WTC11 (cell line): ENCODE measurements around the gene GPR61. TPM values are rescaled to one million over a fixed set of nuclear protein-coding genes. Genes with fewer than 3 reads are reported as not detected.

Experiments used
- total RNA-seq: library from RNA; stranded (reverse); gene quantifications from 3 replicates; pipeline ENCODE4 v1.2.3, GENCODE V29; 2021

GPR61 gene
- total RNA-seq, 1 experiment from 2014 or later, result 0.42 TPM

Other genes starting within 250 kb of the GPR61 start
- 0.23 to 1.2 TPM (median 0.94 TPM) in 3 replicates for gene MYBPHL, start 232.9 kb upstream of the GPR61 start, total RNA-seq
- 50.2 to 60.8 TPM (median 55.9 TPM) in 3 replicates for gene SORT1, start 142.0 kb upstream of the GPR61 start, total RNA-seq
- 115 to 150 TPM (median 119 TPM) in 3 replicates for gene PSMA5, start 113.4 kb upstream of the GPR61 start, total RNA-seq
- gene SYPL2, start 73.3 kb upstream of the GPR61 start, total RNA-seq, result 3.0 to 3.7 TPM (median 3.5 TPM) in 3 replicates
- gene ATXN7L2, start 56.0 kb upstream of the GPR61 start, total RNA-seq, result 8.9 to 11.1 TPM (median 10.9 TPM) in 3 replicates
- gene CYB561D1, start 45.8 kb upstream of the GPR61 start, total RNA-seq, result 5.1 to 6.7 TPM (median 6.5 TPM) in 3 replicates
- 2.4 to 3.0 TPM (median 3.0 TPM) in 3 replicates for gene AMIGO1, start 30.1 kb upstream of the GPR61 start, total RNA-seq
- 7.1 to 7.2 TPM (median 7.1 TPM) in 3 replicates for gene GNAI3, start 8.7 kb downstream of the GPR61 start, total RNA-seq
- gene GNAT2, start 79.7 kb downstream of the GPR61 start, total RNA-seq, result 0.14 TPM in 1 of 3 replicates, not detected in the others
- gene AMPD2, start 80.0 kb downstream of the GPR61 start, total RNA-seq, result 51.8 to 79.8 TPM (median 60.0 TPM) in 3 replicates
- 16.4 to 18.1 TPM (median 16.7 TPM) in 3 replicates for gene GSTM4, start 116.2 kb downstream of the GPR61 start, total RNA-seq
- gene GSTM2, start 128.2 kb downstream of the GPR61 start, total RNA-seq, result 12.9 to 15.4 TPM (median 15.3 TPM) in 3 replicates
- not detected in 3 replicates for gene GSTM1, start 147.9 kb downstream of the GPR61 start, total RNA-seq
- gene GSTM5, start 172.4 kb downstream of the GPR61 start, total RNA-seq, result 0.09 to 0.16 TPM (median 0.11 TPM) in 3 replicates
- 2.2 to 3.5 TPM (median 3.3 TPM) in 3 replicates for gene GSTM3, start 201.2 kb downstream of the GPR61 start, total RNA-seq
- gene EPS8L3, start 224.1 kb downstream of the GPR61 start, total RNA-seq, result 0.17 to 0.41 TPM in 2 of 3 replicates, not detected in the other